NCI-H1436 treated with DMSO at 0.1 percent for 48 hours (cell line): ENCODE measurements around the gene BCL2L12.

ENCODE experiments used
- DNase-seq: peaks from one replicate; lab custom pipeline; 2025; lab: John Stamatoyannopoulos, UW

Gene BCL2L12

GRCh38 chr19:49642492-49643035 lies 23.2 kb upstream of the BCL2L12 start:
- no peak for DNase-seq

- no peak for DNase-seq
These were observed 22.3 kb upstream of the BCL2L12 start for GRCh38 chr19:49643466-49643865.

- DNase-seq = no peak
These were observed 20.1 kb upstream of the BCL2L12 start for GRCh38 chr19:49645592-49645991.

- DNase-seq = no peak
These were observed 19.7 kb upstream of the BCL2L12 start for GRCh38 chr19:49645995-49646394.

GRCh38 chr19:49646586-49646985 lies 19.1 kb upstream of the BCL2L12 start:
- DNase-seq = no peak

- no peak for DNase-seq
These were observed 14.5 kb upstream of the BCL2L12 start for GRCh38 chr19:49651029-49651819.

- no peak for DNase-seq
These were observed 13.7 kb upstream of the BCL2L12 start for GRCh38 chr19:49651820-49652550.

- no peak for DNase-seq
These were observed 12.9 kb upstream of the BCL2L12 start for GRCh38 chr19:49652551-49653465.

GRCh38 chr19:49653466-49653806 lies 12.3 kb upstream of the BCL2L12 start:
- DNase-seq = no peak

- no peak for DNase-seq
These were observed 11.2 kb upstream of the BCL2L12 start for GRCh38 chr19:49654581-49654980.

GRCh38 chr19:49655570-49656455 lies 9.9 kb upstream of the BCL2L12 start:
- no peak for DNase-seq

GRCh38 chr19:49656456-49657109 lies 9.2 kb upstream of the BCL2L12 start:
- DNase-seq = no peak

GRCh38 chr19:49657493-49658138 lies 8.1 kb upstream of the BCL2L12 start:
- no peak for DNase-seq

- no peak for DNase-seq
These were observed 7.6 kb upstream of the BCL2L12 start for GRCh38 chr19:49658139-49658517.

GRCh38 chr19:49658566-49659442 lies 6.9 kb upstream of the BCL2L12 start:
- no peak for DNase-seq

- no peak for DNase-seq
These were observed 5.3 kb upstream of the BCL2L12 start for GRCh38 chr19:49660338-49660961.

GRCh38 chr19:49662011-49662410 lies 3.7 kb upstream of the BCL2L12 start:
- DNase-seq = no peak

GRCh38 chr19:49663224-49663623 lies 2.5 kb upstream of the BCL2L12 start:
- DNase-seq = no peak
